Keratinocyte (primary cell): ENCODE results near the gene PHOSPHO1. TPM values are rescaled to one million over a fixed set of nuclear protein-coding genes. Genes with fewer than 3 reads are reported as not detected.

Source experiments
- DNase-seq: peaks from one replicate; pipeline ENCODE4 v3.0.0-alpha.2; 2011; ENCODE audit warnings: low read depth, missing footprints, low spot score
- FAIRE-seq: peaks from 2 replicates; lab custom pipeline; 2011; peaks lifted over from hg19 to GRCh38; lab: Jason Lieb, UNC
- H2AFZ ChIP-seq: 2 replicates; pipeline ENCODE4 v1.6.0; 2012; ENCODE audit warnings: low read length, control low read depth, inconsistent platforms; ENCODE audit not compliant: control insufficient read depth
- H3K27ac ChIP-seq: 2 replicates; pipeline ENCODE4 v1.5.1; 2011; ENCODE audit warnings: low read length; ENCODE audit not compliant: control insufficient read depth, insufficient read depth
- H3K27me3 ChIP-seq: 3 replicates; pipeline ENCODE4 v1.6.0; 2011; ENCODE audit warnings: low read length; ENCODE audit not compliant: control insufficient read depth, insufficient read depth; ENCODE audit errors: extremely low read depth
- H3K36me3 ChIP-seq, 2 experiments: 2 replicates in 1 of 2; 3 replicates in 1 of 2; pipeline ENCODE4 v1.5.1; 2011; ENCODE audit warnings: low read length in 2 of 2, mild to moderate bottlenecking in 1 of 2; ENCODE audit not compliant: control insufficient read depth in 2 of 2, insufficient read depth in 2 of 2; ENCODE audit errors: extremely low read depth in 1 of 2
- H3K4me1 ChIP-seq: 3 replicates; pipeline ENCODE4 v1.5.1; 2011; ENCODE audit warnings: low read length; ENCODE audit not compliant: control insufficient read depth, insufficient read depth; ENCODE audit errors: extremely low read depth
- H3K4me2 ChIP-seq: 3 replicates; pipeline ENCODE4 v1.6.0; 2011; ENCODE audit warnings: low read depth, low read length; ENCODE audit not compliant: control insufficient read depth, insufficient read depth; ENCODE audit errors: extremely low read depth
- H3K4me3 ChIP-seq, 3 experiments: fragments of 200-600 bp in 1 of 3; sonication (generic) in 1 of 3; 2 replicates in 2 of 3; 3 replicates in 1 of 3; pipeline ENCODE4 v1.5.1; 2011 to 2016; ENCODE audit warnings: low read length in 3 of 3, mild to moderate bottlenecking in 3 of 3, control low read depth in 2 of 3, inconsistent platforms in 1 of 3, low read depth in 1 of 3, mixed read lengths in 1 of 3, mixed run types in 1 of 3, moderate library complexity in 1 of 3; ENCODE audit not compliant: control insufficient read depth in 2 of 3, insufficient read depth in 2 of 3; ENCODE audit errors: extremely low read depth in 1 of 3
- H3K79me2 ChIP-seq: 2 replicates; pipeline ENCODE4 v1.6.0; 2012; ENCODE audit warnings: low read length; ENCODE audit not compliant: control insufficient read depth, insufficient read depth
- H3K9ac ChIP-seq: 3 replicates; pipeline ENCODE4 v1.6.0; 2011; ENCODE audit warnings: low read length; ENCODE audit not compliant: control insufficient read depth, insufficient read depth; ENCODE audit errors: extremely low read depth
- H3K9me1 ChIP-seq: 3 replicates; pipeline ENCODE4 v1.6.0; 2011; ENCODE audit warnings: low read length; ENCODE audit not compliant: control insufficient read depth, insufficient read depth; ENCODE audit errors: extremely low read depth
- H3K9me3 ChIP-seq: 2 replicates; pipeline ENCODE4 v1.5.1; 2012; ENCODE audit warnings: low read depth, low read length; ENCODE audit not compliant: control insufficient read depth
- H4K20me1 ChIP-seq: 3 replicates; pipeline ENCODE4 v1.6.0; 2011; ENCODE audit warnings: low read length; ENCODE audit not compliant: control insufficient read depth, insufficient read depth; ENCODE audit errors: extremely low read depth
- EZH2 ChIP-seq: IDR thresholded peaks from one replicate; pipeline ENCODE4 v1.6.1; 2012; ENCODE audit warnings: inconsistent platforms, mild to moderate bottlenecking, low read length, moderate library complexity
- dilution Hi-C: fragments of 300-500 bp; cut with MboI; formaldehyde crosslinking; loops from one replicate; pipeline ENCODE4 v1.7.0; 2020; ENCODE audit warnings: low sequenced_read_pairs; ENCODE audit not compliant: extremely low pct_ligation_motif_present
- polyA plus RNA-seq, 5 experiments: library from polyadenylated mRNA; depleted of rRNA in 3 of 5; stranded (reverse) in 3 of 5; stranded (forward) in 1 of 5; unstranded in 1 of 5; fragments of >200 nt; gene quantifications; 1 replicate in 1 of 5; 2 replicates in 3 of 5; 3 replicates in 1 of 5; pipeline versions ENCODE4 v1.2.1 to v1.2.3, GENCODE V29; 2011 to 2012; ENCODE audit warnings: missing spikeins in 2 of 5, low read depth in 1 of 5, low replicate concordance in 1 of 5
- TF ChIP-seq, protein P1 (sequence below), 3 experiments: IDR thresholded peaks in 1 of 3; conservative IDR thresholded peaks in 1 of 3; optimal IDR thresholded peaks in 1 of 3; 2 replicates in 2 of 3; 3 replicates in 1 of 3; pipeline versions ENCODE3 to v1.5.1; 2011; ENCODE audit warnings: low read length in 3 of 3, mild to moderate bottlenecking in 3 of 3, moderate library complexity in 2 of 3, control low read depth in 1 of 3, inconsistent platforms in 1 of 3; ENCODE audit not compliant: insufficient read depth in 2 of 3; ENCODE audit errors: extremely low read depth in 1 of 3

Gene PHOSPHO1
- polyA plus RNA-seq, 1 donor (not counting 4 experiments of a cell fraction or from before 2014, with no cell fraction given), result 0.04 TPM

GRCh38 chr17:49226771-49227435 is 3.7 kb downstream of the PHOSPHO1 start:
- DNase-seq (no peak), FAIRE-seq (no peak)
- H4K20me1 ChIP-seq, result no peaks in the 10 kb centered on the region
- H2AFZ ChIP-seq, result no peak overlapping the region
- no peaks in the 10 kb centered on the region for H3K79me2 ChIP-seq
- H3K4me3 ChIP-seq, result no peak overlapping the region
- H3K4me2 ChIP-seq, result no peak overlapping the region
- peaks cover 12% of the 10 kb centered on the region for H3K4me1 ChIP-seq
- H3K9me1 ChIP-seq, result no peaks in the 10 kb centered on the region
- no peak overlapping the region for H3K9ac ChIP-seq
- no peak for TF ChIP-seq EZH2
- TF ChIP-seq, protein P1, sequence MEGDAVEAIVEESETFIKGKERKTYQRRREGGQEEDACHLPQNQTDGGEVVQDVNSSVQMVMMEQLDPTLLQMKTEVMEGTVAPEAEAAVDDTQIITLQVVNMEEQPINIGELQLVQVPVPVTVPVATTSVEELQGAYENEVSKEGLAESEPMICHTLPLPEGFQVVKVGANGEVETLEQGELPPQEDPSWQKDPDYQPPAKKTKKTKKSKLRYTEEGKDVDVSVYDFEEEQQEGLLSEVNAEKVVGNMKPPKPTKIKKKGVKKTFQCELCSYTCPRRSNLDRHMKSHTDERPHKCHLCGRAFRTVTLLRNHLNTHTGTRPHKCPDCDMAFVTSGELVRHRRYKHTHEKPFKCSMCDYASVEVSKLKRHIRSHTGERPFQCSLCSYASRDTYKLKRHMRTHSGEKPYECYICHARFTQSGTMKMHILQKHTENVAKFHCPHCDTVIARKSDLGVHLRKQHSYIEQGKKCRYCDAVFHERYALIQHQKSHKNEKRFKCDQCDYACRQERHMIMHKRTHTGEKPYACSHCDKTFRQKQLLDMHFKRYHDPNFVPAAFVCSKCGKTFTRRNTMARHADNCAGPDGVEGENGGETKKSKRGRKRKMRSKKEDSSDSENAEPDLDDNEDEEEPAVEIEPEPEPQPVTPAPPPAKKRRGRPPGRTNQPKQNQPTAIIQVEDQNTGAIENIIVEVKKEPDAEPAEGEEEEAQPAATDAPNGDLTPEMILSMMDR (optimal IDR thresholded peaks at IDR 0.05 in 1 of 3, IDR thresholded peaks at IDR 0.05 in 1 of 3, conservative IDR thresholded peaks at IDR 0.05 in 1 of 3; ENCODE audit: extremely low read depth in 1 of 3, insufficient read depth in 2 of 3, low read length in 3 of 3), result no peak
- no peak overlapping the region for H3K27ac ChIP-seq
- no peaks in the 10 kb centered on the region for H3K36me3 ChIP-seq
- dilution Hi-C loops, result no loop called here
- no peaks in the 10 kb centered on the region for H3K9me3 ChIP-seq
- H3K27me3 ChIP-seq, result peaks cover 79% of the 10 kb centered on the region

GRCh38 chr17:49225554-49226236 is 4.9 kb downstream of the PHOSPHO1 start:
- H3K27me3 ChIP-seq, result peaks cover 68% of the 10 kb centered on the region
- no peak overlapping the region for H2AFZ ChIP-seq
- no peak overlapping the region for H3K27ac ChIP-seq
- TF ChIP-seq EZH2, result peak; percentile 9
- TF ChIP-seq, protein P1 (optimal IDR thresholded peaks at IDR 0.05 in 1 of 3, IDR thresholded peaks at IDR 0.05 in 1 of 3, conservative IDR thresholded peaks at IDR 0.05 in 1 of 3; ENCODE audit: extremely low read depth in 1 of 3, insufficient read depth in 2 of 3, low read length in 3 of 3), result no peak
- H3K9ac ChIP-seq, result no peak overlapping the region
- no peaks in the 10 kb centered on the region for H3K79me2 ChIP-seq
- H3K4me1 ChIP-seq, result peaks cover 9% of the 10 kb centered on the region
- DNase-seq, result no peak
- H3K9me1 ChIP-seq, result no peaks in the 10 kb centered on the region
- H4K20me1 ChIP-seq, result no peaks in the 10 kb centered on the region
- no peaks in the 10 kb centered on the region for H3K36me3 ChIP-seq
- no peaks in the 10 kb centered on the region for H3K9me3 ChIP-seq
- no peak overlapping the region for H3K4me3 ChIP-seq
- dilution Hi-C loops, result no loop called here
- no peak for FAIRE-seq
- H3K4me2 ChIP-seq, result no peak overlapping the region
